NCI-H526 (cell line): ENCODE data around the gene PRAC1.
"Not testable (repeated sequence)": the region's sequence is repeated elsewhere in the genome, so short reads cannot be mapped to it uniquely, and the experiment has no call there.

Experiments used
- DNase-seq, 2 experiments: peaks; one replicate each; lab custom pipeline; 2025; lab: John Stamatoyannopoulos, UW

Gene PRAC1

GRCh38 chr17:48726916-48727286 is 4.6 kb upstream of the PRAC1 start:
- no peak for DNase-seq

DNA sequence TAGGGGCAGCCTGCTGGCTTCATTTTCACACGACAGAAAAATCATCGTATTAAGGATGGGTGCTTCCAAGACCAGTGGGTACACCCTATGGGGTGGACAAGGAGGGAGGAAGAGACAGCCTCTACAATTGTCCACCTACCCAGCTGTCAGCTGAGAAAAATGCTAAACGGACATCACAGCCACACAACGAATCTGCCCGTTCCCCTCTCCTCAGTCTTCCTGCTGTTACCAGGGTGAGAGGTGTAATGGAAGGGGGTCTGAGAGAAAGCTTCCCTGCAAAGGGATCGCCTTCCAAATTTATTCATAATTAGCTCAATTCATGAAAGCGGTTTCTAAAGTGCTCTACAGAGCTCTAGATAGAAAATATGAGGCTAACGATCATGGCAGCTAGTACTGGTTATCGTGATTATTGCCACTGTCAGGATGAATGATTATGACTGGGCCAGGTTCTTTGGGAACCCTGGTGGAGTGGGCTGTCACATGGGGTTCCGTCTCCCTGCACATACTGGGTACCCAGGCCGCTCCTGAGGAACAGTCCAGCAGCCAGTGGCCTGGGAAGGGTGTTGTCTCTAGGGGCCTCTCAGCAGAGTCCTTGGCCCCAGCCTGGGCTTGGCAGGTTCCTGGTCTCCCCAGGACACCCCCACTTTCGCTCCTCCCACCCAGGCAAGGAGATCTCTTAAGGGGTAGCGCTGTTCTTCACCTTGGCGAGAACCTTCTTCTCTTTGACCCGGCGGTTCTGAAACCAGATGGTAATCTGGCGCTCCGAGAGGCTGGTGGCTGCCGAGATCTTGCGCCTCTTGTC is 4.0 kb upstream of the PRAC1 start:
- DNase-seq: no peak

- DNase-seq: peak in 1 of 2 experiments; percentile 21
Measured at GRCh38 chr17:48725288-48726064, 3.2 kb upstream of the PRAC1 start.

- DNase-seq: no peak
Measured at GRCh38 chr17:48725004-48725287, 2.6 kb upstream of the PRAC1 start.

GRCh38 chr17:48724251-48725003 is 2.1 kb upstream of the PRAC1 start:
- DNase-seq: peak in 1 of 2 experiments; percentile 90

DNA sequence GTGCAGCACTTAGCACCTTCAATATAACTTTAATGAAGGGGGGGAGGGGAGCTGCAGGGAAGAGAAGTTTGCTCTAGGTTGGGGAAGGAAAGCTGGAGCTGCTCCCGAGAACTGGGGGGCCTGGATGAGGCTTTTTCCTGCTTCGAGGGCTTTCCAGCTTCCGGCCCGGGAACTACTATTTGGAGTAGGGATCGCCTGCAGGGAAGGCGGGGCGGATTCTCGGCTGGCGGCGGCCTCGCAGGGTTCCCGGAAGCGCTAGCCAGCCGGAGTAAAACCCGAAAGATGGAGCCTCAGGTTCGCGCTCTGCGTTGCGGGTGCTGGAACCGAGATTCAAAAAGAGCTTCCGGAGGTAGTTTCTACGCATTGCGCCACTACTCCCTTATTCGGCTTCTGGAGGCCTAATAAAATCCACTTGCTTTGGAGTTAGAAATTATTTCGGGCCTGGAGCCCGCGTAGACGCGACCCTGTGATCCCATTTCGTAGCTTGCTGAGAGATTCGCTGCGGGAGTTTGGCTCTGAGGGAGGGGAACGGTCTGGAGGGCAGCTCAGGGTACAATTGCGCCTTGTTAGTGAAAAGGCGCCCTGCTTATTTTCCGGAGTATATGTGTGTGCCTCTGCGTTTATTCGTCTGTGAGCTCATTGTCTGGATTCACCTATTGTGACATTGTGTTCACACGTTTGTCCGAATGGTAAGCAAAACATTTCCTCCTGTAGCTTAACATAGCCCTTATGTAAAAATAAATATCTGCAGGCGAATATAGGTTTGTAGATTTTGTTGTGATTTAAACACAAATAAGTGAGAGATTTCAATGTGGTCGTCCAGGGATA is 1.3 kb upstream of the PRAC1 start:
- DNase-seq: no peak

DNA sequence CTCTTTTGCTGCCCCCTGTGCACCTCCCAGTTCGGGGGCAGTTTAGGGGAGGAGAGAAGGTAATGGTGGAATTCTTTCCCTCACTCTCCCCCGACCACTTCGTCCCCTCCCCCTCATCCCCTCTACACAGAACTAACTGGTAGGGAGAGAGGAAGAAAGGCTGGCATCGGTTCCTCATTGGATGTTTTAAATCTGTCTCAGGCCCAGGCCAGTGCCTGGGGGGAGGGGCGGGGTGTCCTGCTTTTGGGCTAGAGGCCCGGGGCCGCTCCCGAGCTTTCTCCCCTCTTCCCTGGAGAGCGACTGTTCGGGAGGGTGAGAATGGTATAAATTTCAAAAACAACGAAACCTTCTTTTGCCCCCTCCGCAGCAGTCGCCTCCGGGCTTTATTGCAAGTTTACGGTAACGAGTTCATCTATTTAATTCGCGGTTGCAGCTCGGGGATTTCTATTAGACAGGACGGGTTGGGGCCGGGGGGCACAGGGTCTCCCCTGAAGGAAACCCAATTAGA is 651 bp upstream of the PRAC1 start, which contains the start of gene PRAC2:
PRAC2 (plus strand) TSS at position 271 of the 508 bp plus-strand sequence. CDS start 1,226 bp downstream, outside the sequence.
- no peak for DNase-seq

- DNase-seq: no peak
Measured at GRCh38 chr17:48721009-48721402, 1.3 kb downstream of the PRAC1 start.

- DNase-seq: no peak
Measured at GRCh38 chr17:48720266-48721008, 1.9 kb downstream of the PRAC1 start.

GRCh38 chr17:48719642-48720265 is 2.6 kb downstream of the PRAC1 start:
- DNase-seq: no peak

- DNase-seq: no peak
Measured at GRCh38 chr17:48718761-48719641, 3.3 kb downstream of the PRAC1 start.

- no peak for DNase-seq
Measured at GRCh38 chr17:48718227-48718760, 4.0 kb downstream of the PRAC1 start.

GRCh38 chr17:48717367-48718226 is 4.7 kb downstream of the PRAC1 start:
- no peak for DNase-seq

- DNase-seq: not testable (repeated sequence)
Measured at GRCh38 chr17:48716549-48716948, 5.8 kb downstream of the PRAC1 start.

DNA sequence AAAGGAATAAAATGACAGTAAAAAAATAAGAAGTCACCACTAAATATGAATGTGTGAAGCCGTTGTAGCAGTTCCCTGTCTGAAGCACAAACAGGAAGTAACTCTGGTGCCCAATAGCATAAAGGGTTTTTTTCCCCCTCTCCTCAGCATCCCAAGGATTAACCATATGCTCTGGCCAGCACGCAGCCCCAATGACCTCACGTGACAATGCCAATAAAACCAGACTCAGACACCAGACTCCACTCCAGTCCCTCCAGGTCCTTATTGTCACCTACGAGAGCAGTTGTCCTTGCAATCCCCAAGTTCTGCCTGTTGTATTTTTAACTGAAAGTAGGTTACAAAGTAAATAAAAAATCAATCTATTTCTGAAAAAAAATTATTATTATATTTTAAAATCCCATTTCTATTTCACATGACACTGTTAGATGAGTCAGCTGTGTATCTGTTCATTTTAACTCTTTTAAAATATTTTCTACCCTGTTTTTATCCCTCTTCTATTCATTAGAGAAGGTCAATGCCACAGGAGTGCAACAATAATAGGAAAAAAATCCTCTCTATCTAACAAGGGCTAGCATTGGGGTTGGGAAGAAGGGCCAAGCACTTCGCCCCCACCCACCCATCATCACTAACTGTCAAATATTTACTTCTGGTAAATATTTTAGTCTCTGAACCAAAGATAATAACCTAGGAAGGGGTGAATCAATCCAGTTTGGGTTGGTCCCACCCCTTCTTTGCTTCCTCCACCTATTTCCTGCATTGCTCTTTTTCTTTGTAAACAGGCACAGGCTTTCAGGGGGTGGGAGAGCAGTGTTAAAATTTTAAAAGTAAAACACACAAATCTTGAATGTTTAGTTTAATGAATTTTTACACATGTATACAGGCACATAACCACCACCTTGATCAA is 6.6 kb downstream of the PRAC1 start:
- no peak for DNase-seq

- DNase-seq: no peak
Measured at GRCh38 chr17:48711128-48711527, 11.2 kb downstream of the PRAC1 start.
